ENCODE data around the gene CAMTA1.

DNA sequence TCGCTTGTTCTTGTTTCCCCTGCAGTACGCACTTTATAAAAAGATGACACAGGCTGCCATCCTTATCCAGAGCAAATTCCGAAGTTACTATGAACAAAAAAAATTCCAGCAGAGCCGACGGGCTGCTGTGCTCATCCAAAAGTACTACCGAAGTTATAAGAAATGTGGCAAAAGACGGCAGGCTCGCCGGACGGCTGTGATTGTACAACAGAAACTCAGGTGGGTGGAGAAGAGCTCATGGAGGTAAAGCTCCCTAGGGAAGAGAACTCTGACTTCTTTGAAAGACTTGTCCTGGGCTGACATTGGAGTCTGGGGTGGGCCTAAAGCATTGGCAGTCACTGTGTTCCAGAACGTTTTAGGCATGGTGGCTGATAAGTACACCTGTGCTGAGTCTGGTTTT is 965.9 kb downstream of the CAMTA1 start:
- TF ChIP-seq, protein P1, sequence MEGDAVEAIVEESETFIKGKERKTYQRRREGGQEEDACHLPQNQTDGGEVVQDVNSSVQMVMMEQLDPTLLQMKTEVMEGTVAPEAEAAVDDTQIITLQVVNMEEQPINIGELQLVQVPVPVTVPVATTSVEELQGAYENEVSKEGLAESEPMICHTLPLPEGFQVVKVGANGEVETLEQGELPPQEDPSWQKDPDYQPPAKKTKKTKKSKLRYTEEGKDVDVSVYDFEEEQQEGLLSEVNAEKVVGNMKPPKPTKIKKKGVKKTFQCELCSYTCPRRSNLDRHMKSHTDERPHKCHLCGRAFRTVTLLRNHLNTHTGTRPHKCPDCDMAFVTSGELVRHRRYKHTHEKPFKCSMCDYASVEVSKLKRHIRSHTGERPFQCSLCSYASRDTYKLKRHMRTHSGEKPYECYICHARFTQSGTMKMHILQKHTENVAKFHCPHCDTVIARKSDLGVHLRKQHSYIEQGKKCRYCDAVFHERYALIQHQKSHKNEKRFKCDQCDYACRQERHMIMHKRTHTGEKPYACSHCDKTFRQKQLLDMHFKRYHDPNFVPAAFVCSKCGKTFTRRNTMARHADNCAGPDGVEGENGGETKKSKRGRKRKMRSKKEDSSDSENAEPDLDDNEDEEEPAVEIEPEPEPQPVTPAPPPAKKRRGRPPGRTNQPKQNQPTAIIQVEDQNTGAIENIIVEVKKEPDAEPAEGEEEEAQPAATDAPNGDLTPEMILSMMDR (IDR thresholded peaks at IDR 0.05; ENCODE audit: insufficient read depth, low read depth, low read length) = no peak
- no peak for TF ChIP-seq EZH2 (IDR thresholded peaks at IDR 0.05; ENCODE audit: insufficient read depth, low read length)

All from astrocyte (in vitro differentiated cells and primary cell).